AG04450 (cell line): ENCODE results near the gene SV2B. TPM values are rescaled to one million over a fixed set of nuclear protein-coding genes. Genes with fewer than 3 reads are reported as not detected.

Experiments used
- CTCF ChIA-PET: fragments of 300-600, 350-600 bp; formaldehyde crosslinking; extraction: SDS; loops from one replicate; lab custom pipeline; 2022; ENCODE audit warnings: antibody characterized with exemption, inconsistent platforms; lab: Charles Lee
- POLR2A ChIA-PET: fragments of 350-600 bp; formaldehyde crosslinking; extraction: SDS; loops from one replicate; lab custom pipeline; 2021; ENCODE audit warnings: antibody characterized with exemption, inconsistent platforms; lab: Yijun Ruan, JAX
- DNase-seq: peaks from one replicate; pipeline ENCODE4 v3.0.0-alpha.2; 2011; ENCODE audit warnings: low read depth, low spot score
- H3K27ac ChIP-seq: one replicate; pipeline ENCODE4 v1.5.1; 2012; ENCODE audit warnings: low read depth, low read length, control low read depth
- H3K27me3 ChIP-seq: one replicate; pipeline ENCODE4 v1.6.0; 2012; ENCODE audit warnings: low read length; ENCODE audit not compliant: control insufficient read depth, insufficient read depth
- H3K4me3 ChIP-seq: 2 replicates; pipeline ENCODE4 v1.5.1; 2011; ENCODE audit warnings: mild to moderate bottlenecking, low read depth, low read length, control low read depth
- H3K9me3 ChIP-seq: 2 replicates; pipeline ENCODE4 v1.5.1; 2012; ENCODE audit warnings: low read length; ENCODE audit not compliant: control insufficient read depth, insufficient read depth
- polyA plus RNA-seq: library from polyadenylated mRNA; depleted of rRNA; stranded (reverse); fragments of >200 nt; gene quantifications from 2 replicates; pipeline ENCODE4 v1.2.3, GENCODE V29; 2011
- TF ChIP-seq, protein P1 (sequence below): IDR thresholded peaks from 2 replicates; pipeline ENCODE4 v1.5.1; 2011; ENCODE audit warnings: low read depth, low read length, control low read depth, inconsistent platforms

SV2B gene
- polyA plus RNA-seq, 1 experiment: not detected

DNA sequence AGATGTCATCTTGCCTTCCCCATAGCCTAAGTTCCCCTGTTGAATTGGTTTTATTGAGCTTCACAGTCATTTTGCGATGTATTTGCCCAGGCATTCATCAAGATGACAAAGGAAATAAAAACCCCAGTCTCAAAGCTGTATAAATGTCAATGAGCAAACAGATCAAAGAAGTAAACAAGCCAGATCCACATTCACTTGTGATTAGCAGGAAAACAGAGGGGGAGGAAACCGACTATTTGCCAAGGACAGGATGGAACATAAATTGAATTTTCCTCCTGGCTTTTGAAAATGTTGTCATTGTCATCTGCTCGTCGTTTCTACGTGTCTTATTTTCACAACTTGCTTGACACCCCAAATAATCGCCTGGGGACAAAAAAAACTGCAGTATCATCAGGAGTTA is 83.5 kb downstream of the SV2B start:
- Histone ChIP-seq H3K9me3 (no peaks in the 10 kb centered on the region), H3K27me3 (no peaks in the 10 kb centered on the region), H3K27ac (no peak overlapping the region), H3K4me3 (no peak overlapping the region)
- TF ChIP-seq, protein P1, sequence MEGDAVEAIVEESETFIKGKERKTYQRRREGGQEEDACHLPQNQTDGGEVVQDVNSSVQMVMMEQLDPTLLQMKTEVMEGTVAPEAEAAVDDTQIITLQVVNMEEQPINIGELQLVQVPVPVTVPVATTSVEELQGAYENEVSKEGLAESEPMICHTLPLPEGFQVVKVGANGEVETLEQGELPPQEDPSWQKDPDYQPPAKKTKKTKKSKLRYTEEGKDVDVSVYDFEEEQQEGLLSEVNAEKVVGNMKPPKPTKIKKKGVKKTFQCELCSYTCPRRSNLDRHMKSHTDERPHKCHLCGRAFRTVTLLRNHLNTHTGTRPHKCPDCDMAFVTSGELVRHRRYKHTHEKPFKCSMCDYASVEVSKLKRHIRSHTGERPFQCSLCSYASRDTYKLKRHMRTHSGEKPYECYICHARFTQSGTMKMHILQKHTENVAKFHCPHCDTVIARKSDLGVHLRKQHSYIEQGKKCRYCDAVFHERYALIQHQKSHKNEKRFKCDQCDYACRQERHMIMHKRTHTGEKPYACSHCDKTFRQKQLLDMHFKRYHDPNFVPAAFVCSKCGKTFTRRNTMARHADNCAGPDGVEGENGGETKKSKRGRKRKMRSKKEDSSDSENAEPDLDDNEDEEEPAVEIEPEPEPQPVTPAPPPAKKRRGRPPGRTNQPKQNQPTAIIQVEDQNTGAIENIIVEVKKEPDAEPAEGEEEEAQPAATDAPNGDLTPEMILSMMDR: no peak
- POLR2A ChIA-PET: no interaction called here
- DNase-seq: no peak
- CTCF ChIA-PET: no interaction called here

DNA sequence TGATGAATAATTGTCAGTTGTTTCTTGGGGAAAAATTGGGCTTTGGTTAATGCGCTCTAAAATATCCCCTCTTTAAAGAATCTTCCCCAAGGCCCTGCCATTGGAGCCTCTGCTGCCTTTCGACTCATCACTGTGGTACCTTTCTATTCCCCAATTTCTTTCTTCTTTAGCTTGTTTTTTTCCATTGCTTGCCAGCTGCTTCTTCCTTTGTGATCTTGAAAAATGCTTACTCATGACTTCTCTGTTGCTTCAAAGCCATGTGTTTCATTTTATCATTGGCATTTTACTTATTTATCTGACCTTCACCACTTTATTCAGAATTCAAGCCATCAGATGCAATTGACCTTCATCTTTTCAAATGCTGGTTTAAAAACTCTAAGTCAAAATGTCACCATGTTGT is 84.4 kb downstream of the SV2B start:
- no peak for DNase-seq
- Histone ChIP-seq H3K27ac (no peak overlapping the region), H3K9me3 (no peaks in the 10 kb centered on the region), H3K27me3 (no peaks in the 10 kb centered on the region), H3K4me3 (no peak overlapping the region)
- ChIA-PET POLR2A (no interaction called here), CTCF (no interaction called here)
- TF ChIP-seq, protein P1: no peak

GRCh38 chr15:91186904-91187656 is 87.0 kb downstream of the SV2B start:
- Histone ChIP-seq H3K27me3 (no peaks in the 10 kb centered on the region), H3K4me3 (no peak overlapping the region), H3K9me3 (no peaks in the 10 kb centered on the region), H3K27ac (no peak overlapping the region)
- POLR2A ChIA-PET: no interaction called here
- no peak for DNase-seq
- CTCF ChIA-PET: no interaction called here
- TF ChIP-seq, protein P1: no peak

- Histone ChIP-seq H3K4me3 (no peak overlapping the region), H3K27me3 (no peaks in the 10 kb centered on the region), H3K27ac (no peak overlapping the region), H3K9me3 (no peaks in the 10 kb centered on the region)
- DNase-seq: no peak
- TF ChIP-seq, protein P1: no peak
- ChIA-PET CTCF (no interaction called here), POLR2A (no interaction called here)
These were observed 92.2 kb downstream of the SV2B start for GRCh38 chr15:91192285-91192684.

DNA sequence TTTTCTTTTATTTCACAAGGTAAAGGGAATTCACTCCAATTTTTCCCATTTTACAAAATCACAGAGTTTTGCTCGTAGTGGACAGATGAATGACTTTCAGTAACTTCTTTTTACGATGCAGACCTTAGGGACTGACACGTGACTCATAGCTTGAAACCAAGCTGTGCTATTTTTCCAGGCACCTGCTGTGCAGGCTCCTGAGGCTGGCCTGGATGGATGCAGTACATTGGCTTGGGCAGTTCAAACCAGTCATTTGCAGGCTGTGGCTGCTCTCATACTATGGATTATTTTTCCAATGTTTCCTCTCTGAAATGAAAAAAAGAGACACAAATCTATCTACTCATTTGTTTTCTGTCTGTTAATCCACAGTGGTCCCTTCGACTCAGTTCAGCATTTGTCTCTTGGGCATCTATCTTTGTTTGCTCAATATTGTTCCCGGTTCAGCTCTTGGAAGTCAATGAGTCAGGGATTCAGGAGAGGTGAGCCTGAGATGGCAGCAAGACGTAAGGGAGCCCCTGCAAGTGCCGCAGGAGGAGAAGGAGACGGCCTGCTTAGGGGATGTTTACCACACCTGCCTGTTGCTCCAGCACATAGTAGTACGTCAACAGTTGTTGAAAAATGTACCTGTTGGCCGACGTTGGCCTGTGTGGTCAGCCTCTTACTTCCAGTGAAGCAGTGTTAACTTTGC is 92.8 kb downstream of the SV2B start:
- TF ChIP-seq, protein P1: no peak
- no peak for DNase-seq
- H3K4me3 ChIP-seq: no peak overlapping the region
- H3K27ac ChIP-seq: no peak overlapping the region
- CTCF ChIA-PET: no interaction called here
- POLR2A ChIA-PET: no interaction called here
- no peaks in the 10 kb centered on the region for H3K27me3 ChIP-seq
- no peaks in the 10 kb centered on the region for H3K9me3 ChIP-seq
